ENCODE measurements around the gene CYP2D6. TPM values are rescaled to one million over a fixed set of nuclear protein-coding genes. Genes with fewer than 3 reads are reported as not detected.
"Not testable (repeated sequence)": the region's sequence is repeated elsewhere in the genome, so short reads cannot be mapped to it uniquely, and the experiment has no call there.

Gene CYP2D6
- total and polyA plus RNA-seq, 2 of the 8 experiments (the other 6 are each of a cell fraction or from before 2014, with no cell fraction given): 0.93 to 1.7 TPM

GRCh38 chr22:42115420-42115830, 15.2 kb downstream of the CYP2D6 start:
- H3K27ac ChIP-seq (ENCODE audit: low read depth, low read length); H2AK5ac ChIP-seq (ENCODE audit: low read depth, low read length); H4K5ac ChIP-seq (ENCODE audit: insufficient read length, low read depth, low read length); H4K91ac ChIP-seq (replicated peaks; ENCODE audit: insufficient read length, low read length); H3K14ac ChIP-seq (ENCODE audit: insufficient read length); H2BK15ac ChIP-seq (ENCODE audit: low read length); H2BK20ac ChIP-seq (ENCODE audit: low read length); H3K36me3 ChIP-seq (ENCODE audit: control insufficient read depth in 2 of 4, insufficient read depth in 4 of 4, low read length in 3 of 4); H2AFZ ChIP-seq (ENCODE audit: low read length); H3K79me2 ChIP-seq (ENCODE audit: control insufficient read depth in 1 of 2, insufficient read depth in 2 of 2, low read length in 2 of 2); H4K20me1 ChIP-seq (replicated peaks in 1 of 2; ENCODE audit: control insufficient read depth in 1 of 2, insufficient read depth in 2 of 2, low read length in 2 of 2); H3K4me1 ChIP-seq (replicated peaks in 1 of 4; ENCODE audit: control insufficient read depth in 3 of 4, insufficient read depth in 4 of 4, low read length in 3 of 4); H3K9me3 ChIP-seq (ENCODE audit: insufficient read depth in 2 of 2, low read depth in 1 of 2, low read length in 1 of 2); H3K23me2 ChIP-seq (ENCODE audit: low read depth, low read length); H2BK120ac ChIP-seq (replicated peaks; ENCODE audit: low read depth, low read length); H3K4me2 ChIP-seq (ENCODE audit: insufficient read depth in 1 of 2, low read depth in 2 of 2, low read length in 2 of 2); POLR2A ChIA-PET (ENCODE audit: partially characterized antibody); H2BK12ac ChIP-seq (ENCODE audit: low read depth, low read length); H3K23ac ChIP-seq (ENCODE audit: insufficient read length); H3K56ac ChIP-seq (replicated peaks; ENCODE audit: insufficient read length, low read depth, low read length); DNase-seq (ENCODE audit: low read depth in 1 of 2, low spot score in 2 of 2); H3K4me3 ChIP-seq (ENCODE audit: extremely low read depth in 1 of 4, insufficient read depth in 2 of 4, low read depth in 3 of 4, low read length in 4 of 4); H4K8ac ChIP-seq (ENCODE audit: extremely low read depth, insufficient read depth, low read length); H3K79me1 ChIP-seq (ENCODE audit: low read depth, low read length); H2BK5ac ChIP-seq (ENCODE audit: low read depth, low read length); H3K18ac ChIP-seq (ENCODE audit: extremely low read depth, low read length); H3K27me3 ChIP-seq (replicated peaks in 1 of 4; ENCODE audit: control insufficient read depth in 3 of 4, extremely low read depth in 1 of 4, insufficient read depth in 3 of 4, low read length in 3 of 4); H3K4ac ChIP-seq (replicated peaks; ENCODE audit: insufficient read length, low read depth, low read length): not testable (repeated sequence)
- H3K9ac ChIP-seq (replicated peaks in 1 of 4; ENCODE audit: extremely low read depth in 1 of 4, low read depth in 3 of 4, low read length in 3 of 4): 0 out of 7 replicates have a peak overlapping the region, but pooled peaks of 1 of the 4 experiments have one; percentile 0
- peak; percentile 36 for FAIRE-seq
- 82 to 100% methylated on average over 3 to 6 of the region's 6 CpGs for WGBS, 2 experiments (ENCODE audit: extremely low coverage in 1 of 2, insufficient coverage in 1 of 2, insufficient read length in 1 of 2, insufficient replicate concordance in 2 of 2, low coverage in 1 of 2, low lambda C conversion rate in 2 of 2, missing lambda C conversion rate in 1 of 2)
- CTCF ChIA-PET (ENCODE audit: partially characterized antibody): interaction anchor here (0.6 to 7.3 kb wide), 13 partner anchors 16 to 329 kb away, joined by 3 to 116 read pairs (median 9); partner anchors contain the start of genes NDUFA6 and SEPTIN3

Data from H1 (cell line).